ENCODE measurements around the gene ALKBH7. TPM values are rescaled to one million over a fixed set of nuclear protein-coding genes. Genes with fewer than 3 reads are reported as not detected.

Gene ALKBH7
- polyA plus RNA-seq, 1 donor (not counting 4 experiments of a cell fraction or from before 2014, with no cell fraction given): 9.8 TPM

DNA sequence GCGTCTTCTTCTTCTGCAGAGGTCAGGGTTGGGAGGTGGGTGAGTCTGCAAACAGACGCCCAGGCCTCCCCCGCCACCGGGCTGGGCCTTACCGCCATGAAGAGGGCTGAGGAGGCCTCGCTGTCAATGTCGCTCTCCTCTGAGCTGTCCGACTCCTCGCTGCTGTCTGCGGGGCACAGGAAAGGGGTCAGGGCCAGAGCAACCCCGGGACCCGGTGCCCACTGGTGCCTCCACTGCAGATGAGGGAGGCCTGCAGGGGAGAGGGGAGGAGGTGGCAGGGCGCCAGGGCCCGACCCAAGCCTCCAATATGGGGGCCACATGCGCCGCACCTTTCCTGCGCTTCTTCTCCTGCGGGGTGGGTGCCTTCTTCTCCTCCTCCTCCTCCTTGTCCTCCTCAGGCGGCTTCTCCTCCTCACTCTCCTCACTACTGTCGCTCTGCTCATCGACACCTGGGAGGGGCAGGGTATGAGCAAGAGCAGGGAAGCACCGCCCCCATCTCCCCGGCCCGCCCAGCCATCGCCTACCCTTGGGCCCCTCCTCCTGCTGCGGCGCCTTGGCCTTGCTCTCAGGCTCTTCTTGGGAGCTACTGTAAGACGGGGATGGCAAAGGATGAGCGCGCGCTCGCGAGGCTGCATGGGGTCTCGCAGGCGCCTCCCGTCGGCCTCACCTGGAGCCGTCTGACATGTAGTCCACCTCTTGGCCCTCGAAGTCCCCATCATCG lies 8.6 kb downstream of the ALKBH7 start:
- Histone ChIP-seq H3K9ac (ENCODE audit: control insufficient read depth, extremely low read depth, insufficient read depth, low read length) (no peak overlapping the region), H3K27me3 (ENCODE audit: control insufficient read depth, extremely low read depth, insufficient read depth, low read length) (no peaks in the 10 kb centered on the region), H3K36me3 (ENCODE audit: control insufficient read depth in 2 of 2, extremely low read depth in 1 of 2, insufficient read depth in 2 of 2, low read length in 2 of 2) (peaks cover 33% of the 10 kb centered on the region in 2 experiments), H3K9me1 (ENCODE audit: control insufficient read depth, extremely low read depth, insufficient read depth, low read length) (no peaks in the 10 kb centered on the region), H3K4me2 (ENCODE audit: control insufficient read depth, extremely low read depth, insufficient read depth, low read depth, low read length) (no peak overlapping the region), H2AFZ (ENCODE audit: control insufficient read depth, low read length) (no peak overlapping the region), H3K4me3 (ENCODE audit: control insufficient read depth in 2 of 3, extremely low read depth in 1 of 3, insufficient read depth in 2 of 3, low read depth in 1 of 3, low read length in 3 of 3) (no peak overlapping the region), H3K79me2 (ENCODE audit: control insufficient read depth, insufficient read depth, low read length) (no peaks in the 10 kb centered on the region), H3K4me1 (ENCODE audit: control insufficient read depth, extremely low read depth, insufficient read depth, low read length) (no peaks in the 10 kb centered on the region), H3K27ac (ENCODE audit: control insufficient read depth, insufficient read depth, low read length) (no peak overlapping the region), H4K20me1 (ENCODE audit: control insufficient read depth, extremely low read depth, insufficient read depth, low read length) (no peaks in the 10 kb centered on the region), H3K9me3 (ENCODE audit: control insufficient read depth, low read depth, low read length) (no peaks in the 10 kb centered on the region)
- FAIRE-seq (no peak), DNase-seq (ENCODE audit: low read depth, low spot score) (no peak)
- TF ChIP-seq, protein P1, sequence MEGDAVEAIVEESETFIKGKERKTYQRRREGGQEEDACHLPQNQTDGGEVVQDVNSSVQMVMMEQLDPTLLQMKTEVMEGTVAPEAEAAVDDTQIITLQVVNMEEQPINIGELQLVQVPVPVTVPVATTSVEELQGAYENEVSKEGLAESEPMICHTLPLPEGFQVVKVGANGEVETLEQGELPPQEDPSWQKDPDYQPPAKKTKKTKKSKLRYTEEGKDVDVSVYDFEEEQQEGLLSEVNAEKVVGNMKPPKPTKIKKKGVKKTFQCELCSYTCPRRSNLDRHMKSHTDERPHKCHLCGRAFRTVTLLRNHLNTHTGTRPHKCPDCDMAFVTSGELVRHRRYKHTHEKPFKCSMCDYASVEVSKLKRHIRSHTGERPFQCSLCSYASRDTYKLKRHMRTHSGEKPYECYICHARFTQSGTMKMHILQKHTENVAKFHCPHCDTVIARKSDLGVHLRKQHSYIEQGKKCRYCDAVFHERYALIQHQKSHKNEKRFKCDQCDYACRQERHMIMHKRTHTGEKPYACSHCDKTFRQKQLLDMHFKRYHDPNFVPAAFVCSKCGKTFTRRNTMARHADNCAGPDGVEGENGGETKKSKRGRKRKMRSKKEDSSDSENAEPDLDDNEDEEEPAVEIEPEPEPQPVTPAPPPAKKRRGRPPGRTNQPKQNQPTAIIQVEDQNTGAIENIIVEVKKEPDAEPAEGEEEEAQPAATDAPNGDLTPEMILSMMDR (optimal IDR thresholded peaks at IDR 0.05 in 1 of 3, IDR thresholded peaks at IDR 0.05 in 1 of 3, conservative IDR thresholded peaks at IDR 0.05 in 1 of 3; ENCODE audit: extremely low read depth in 1 of 3, insufficient read depth in 2 of 3, low read length in 3 of 3): no peak
- dilution Hi-C loops (cut with MboI; ENCODE audit: extremely low pct_ligation_motif_present, low sequenced_read_pairs): no loop called here

DNA sequence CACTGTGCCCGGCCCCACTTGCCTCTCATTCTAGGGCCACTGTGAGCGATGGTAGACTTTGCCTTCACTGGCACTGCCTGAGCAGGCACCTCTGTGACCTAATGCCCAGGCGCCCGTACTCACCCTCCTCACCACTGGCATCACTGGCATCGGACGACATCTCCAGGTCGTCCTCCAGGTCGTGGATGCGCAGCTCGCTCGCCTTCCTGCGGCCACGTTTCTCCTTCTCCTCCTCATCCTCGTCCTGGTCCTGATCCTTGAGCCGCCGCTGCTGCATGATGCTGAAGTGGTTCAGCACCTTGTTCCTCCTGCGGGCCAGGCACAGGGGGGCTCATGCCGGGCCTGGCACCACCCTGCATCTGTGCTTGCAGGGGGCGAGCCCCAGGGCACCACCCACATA lies 10.6 kb downstream of the ALKBH7 start:
- TF ChIP-seq EZH2 (IDR thresholded peaks at IDR 0.05; ENCODE audit: low read length): no peak
- TF ChIP-seq, protein P1 (optimal IDR thresholded peaks at IDR 0.05 in 1 of 3, IDR thresholded peaks at IDR 0.05 in 1 of 3, conservative IDR thresholded peaks at IDR 0.05 in 1 of 3; ENCODE audit: extremely low read depth in 1 of 3, insufficient read depth in 2 of 3, low read length in 3 of 3): no peak
- FAIRE-seq: no peak
- no peak overlapping the region for H3K27ac ChIP-seq (ENCODE audit: control insufficient read depth, insufficient read depth, low read length)
- no peak for DNase-seq (ENCODE audit: low read depth, low spot score)
- no peaks in the 10 kb centered on the region for H3K4me1 ChIP-seq (ENCODE audit: control insufficient read depth, extremely low read depth, insufficient read depth, low read length)
- dilution Hi-C loops (cut with MboI; ENCODE audit: extremely low pct_ligation_motif_present, low sequenced_read_pairs): no loop called here
- H3K36me3 ChIP-seq (ENCODE audit: control insufficient read depth in 2 of 2, extremely low read depth in 1 of 2, insufficient read depth in 2 of 2, low read length in 2 of 2): peaks cover 43 to 47% of the 10 kb centered on the region in 2 experiments
- no peaks in the 10 kb centered on the region for H4K20me1 ChIP-seq (ENCODE audit: control insufficient read depth, extremely low read depth, insufficient read depth, low read length)
- no peaks in the 10 kb centered on the region for H3K9me3 ChIP-seq (ENCODE audit: control insufficient read depth, low read depth, low read length)
- H3K4me3 ChIP-seq (ENCODE audit: control insufficient read depth in 2 of 3, extremely low read depth in 1 of 3, insufficient read depth in 2 of 3, low read depth in 1 of 3, low read length in 3 of 3): no peak overlapping the region
- H3K4me2 ChIP-seq (ENCODE audit: control insufficient read depth, extremely low read depth, insufficient read depth, low read depth, low read length): no peak overlapping the region
- H3K9me1 ChIP-seq (ENCODE audit: control insufficient read depth, extremely low read depth, insufficient read depth, low read length): no peaks in the 10 kb centered on the region
- H3K27me3 ChIP-seq (ENCODE audit: control insufficient read depth, extremely low read depth, insufficient read depth, low read length): no peaks in the 10 kb centered on the region
- H2AFZ ChIP-seq (ENCODE audit: control insufficient read depth, low read length): no peak overlapping the region
- peaks cover 2% of the 10 kb centered on the region for H3K79me2 ChIP-seq (ENCODE audit: control insufficient read depth, insufficient read depth, low read length)
- no peak overlapping the region for H3K9ac ChIP-seq (ENCODE audit: control insufficient read depth, extremely low read depth, insufficient read depth, low read length)

All from keratinocyte (primary cell).